ENCODE measurements around the gene ZBED5.

ZBED5 gene

DNA sequence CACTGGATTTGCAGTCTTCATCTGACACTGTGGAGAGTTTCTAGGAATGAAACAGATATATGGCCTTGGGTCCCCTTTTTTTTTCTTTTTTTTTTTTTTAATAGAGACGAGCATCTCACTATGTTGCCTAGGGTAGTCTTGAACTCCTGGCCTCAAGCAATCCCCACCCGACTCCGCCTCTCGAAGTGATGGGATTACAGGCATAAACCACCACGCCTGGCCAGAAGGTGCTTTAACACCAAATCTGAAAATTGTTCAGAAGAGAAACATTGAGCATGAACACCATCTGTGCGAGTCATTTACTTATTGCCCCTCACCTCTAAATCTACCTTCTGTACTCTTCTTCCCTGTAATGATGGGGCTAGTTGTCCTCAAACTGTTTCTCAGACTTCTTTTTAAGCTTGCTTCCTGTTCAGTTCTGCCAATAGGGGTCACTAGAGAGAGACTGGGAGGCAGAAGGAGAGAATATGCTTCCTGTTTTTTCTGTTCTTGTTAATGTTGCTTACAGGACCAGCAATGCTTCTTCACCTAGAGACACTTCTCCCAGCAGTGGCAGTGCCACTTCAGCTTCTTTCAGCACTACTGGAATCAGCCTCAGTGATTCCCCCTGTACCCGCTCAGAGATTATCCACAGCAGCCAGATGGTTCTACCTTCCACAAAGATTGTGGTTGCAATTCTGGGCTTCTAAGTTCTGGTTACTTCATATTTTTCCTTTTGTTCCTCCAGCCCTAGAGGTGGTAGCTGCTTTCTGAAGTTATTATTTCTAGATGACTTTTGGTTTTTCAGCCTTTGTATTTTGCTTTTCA, 20.8 kb upstream of the ZBED5 start:
- peak; percentile 67 for DNase-seq

DNA sequence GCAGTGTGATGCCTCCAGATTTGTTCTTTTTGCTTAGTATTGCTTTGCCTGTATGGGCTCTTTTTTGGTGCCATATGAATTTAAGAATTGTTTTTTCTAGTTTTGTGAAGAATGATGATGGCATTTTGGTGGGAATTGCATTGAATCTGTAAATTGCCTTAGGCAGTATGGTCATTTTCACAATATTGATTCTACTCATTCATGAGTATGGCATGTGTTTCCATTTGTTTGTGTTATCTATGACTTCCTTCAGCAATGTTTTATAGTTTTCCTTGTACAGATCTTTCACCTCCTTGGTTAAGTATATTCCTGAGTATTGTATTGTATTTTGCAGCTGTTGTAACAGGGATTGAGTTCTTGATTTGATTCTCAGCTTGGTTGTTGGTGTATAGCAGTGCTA, 18.3 kb upstream of the ZBED5 start:
- no peak for DNase-seq

DNA sequence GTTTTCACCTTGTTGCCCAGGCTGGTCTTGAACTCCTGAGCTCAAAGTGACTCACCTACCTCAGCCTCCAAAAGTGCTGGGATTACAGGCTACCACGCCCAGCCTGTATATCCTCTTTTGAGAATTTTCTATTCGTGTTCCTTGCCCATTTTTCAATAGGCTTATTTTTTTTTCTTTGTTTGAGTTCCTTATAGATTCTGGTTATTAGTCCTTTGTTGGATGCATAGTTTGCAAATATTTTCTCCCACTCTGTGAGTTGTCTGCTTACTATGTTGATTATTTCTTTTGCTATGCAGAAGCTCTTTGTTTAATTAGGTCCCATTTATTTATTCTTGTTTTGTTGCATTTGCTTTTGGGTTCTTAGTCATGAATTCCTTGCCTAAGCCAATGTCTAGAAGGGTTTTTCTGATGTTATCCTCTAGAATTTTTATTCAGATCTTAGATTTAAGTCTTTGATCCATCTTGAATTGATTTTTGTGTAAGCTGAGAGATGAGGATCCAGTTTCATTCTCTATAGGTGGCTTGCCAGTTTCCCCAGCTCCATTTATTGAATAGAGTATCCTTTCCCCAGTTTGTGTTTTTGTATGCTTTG, 17.7 kb upstream of the ZBED5 start:
- DNase-seq: no peak

DNA sequence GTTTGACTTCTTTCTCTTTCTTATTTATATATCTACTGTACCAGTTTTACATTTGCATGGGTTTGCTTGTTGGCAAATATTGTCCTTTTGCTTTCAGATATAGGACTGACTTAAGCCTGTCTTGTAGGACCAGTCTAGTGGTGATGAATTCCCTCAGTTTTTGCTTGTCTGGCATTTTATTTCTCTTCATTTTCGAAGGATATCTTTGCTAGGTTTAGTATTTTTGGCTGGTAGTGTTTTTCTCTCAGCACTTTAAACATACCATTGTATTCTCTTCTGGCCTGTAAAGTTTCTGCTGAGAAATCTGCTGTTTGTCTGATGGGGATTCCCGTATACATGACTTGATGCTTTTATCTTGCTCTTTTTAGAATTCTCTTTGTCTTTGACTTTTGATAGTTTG, 14.2 kb upstream of the ZBED5 start:
- no peak for DNase-seq

DNA sequence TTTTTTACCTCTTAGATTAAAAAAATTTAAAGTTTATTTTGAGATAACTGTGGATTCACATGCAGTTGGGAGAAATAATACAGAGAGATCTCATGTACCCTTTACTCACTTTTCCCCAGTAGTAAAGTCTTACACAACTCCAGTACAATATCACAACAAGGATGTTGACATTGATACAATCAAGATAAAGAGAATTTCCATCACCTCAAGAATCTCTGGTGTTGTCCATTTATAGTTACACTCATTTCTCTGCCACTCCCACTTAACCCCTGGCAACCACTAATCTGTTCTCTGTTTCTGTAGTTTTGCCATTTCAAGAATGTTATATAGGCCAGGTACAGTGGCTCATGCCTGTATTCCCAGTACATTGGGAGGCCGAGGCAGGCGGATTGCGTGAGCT, 10.5 kb upstream of the ZBED5 start:
- no peak for DNase-seq

DNA sequence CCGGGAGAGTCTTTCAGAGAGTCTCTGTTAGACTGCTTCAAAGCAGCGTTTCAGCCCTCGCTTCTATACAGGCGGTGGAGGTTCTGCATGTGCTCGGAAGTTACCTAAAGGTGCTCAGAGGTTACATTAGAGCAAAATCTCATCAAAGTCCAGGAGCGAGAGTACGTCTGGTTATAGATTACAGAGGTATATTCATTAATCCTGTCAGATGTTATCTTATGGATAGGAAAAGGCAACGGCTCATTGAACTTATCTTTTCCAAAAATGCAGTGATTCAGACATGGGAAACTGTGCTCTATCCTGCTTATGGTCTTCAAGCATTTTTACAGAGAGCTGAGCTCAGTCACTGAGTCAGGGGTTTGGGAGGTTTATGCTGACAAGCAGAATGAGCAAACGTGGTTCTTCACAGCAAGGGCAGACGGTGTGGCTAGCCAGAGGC, 9.1 kb upstream of the ZBED5 start:
- DNase-seq: no peak

DNA sequence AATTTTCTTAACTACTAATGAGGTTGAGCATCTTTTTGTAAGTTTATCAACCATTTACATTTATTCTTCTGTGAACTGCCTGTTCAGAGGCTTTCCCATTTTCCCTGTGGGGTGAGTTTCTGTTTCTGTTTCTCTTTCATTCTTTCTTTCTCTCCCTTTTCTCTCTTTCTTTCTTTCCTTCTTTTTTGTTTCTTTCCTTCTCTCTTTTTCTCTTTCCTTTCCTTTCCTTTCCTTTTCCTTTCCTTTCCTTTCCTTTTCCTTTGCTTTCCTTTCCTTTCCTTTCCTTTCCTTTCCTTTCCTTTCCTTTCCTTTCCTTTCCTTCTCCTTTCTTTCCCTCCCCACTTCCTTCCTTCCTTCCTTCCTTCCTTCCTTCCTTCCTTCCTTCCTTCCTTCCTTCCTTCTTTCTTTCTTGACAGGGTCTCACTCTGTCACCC, 8.0 kb upstream of the ZBED5 start:
- no peak for DNase-seq

DNA sequence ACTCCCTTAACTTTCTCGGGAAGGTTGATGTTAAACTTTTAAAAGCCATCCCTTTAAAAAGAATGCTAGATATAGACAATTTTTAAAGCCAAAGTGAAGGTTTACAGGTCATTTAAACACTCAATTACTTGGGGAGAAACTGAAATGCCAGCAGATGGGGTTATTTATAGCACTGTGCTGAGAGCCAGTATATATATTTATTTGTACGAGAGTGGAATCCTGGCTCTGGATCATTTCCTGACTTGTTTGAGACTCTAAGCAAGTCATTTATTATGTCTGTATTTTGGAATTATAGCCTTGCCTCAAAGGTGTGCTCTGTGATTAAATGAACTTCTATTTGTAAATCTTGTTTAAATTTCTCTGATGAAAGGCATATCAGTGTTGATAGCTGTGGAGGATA, 6.8 kb upstream of the ZBED5 start:
- DNase-seq: no peak

DNA sequence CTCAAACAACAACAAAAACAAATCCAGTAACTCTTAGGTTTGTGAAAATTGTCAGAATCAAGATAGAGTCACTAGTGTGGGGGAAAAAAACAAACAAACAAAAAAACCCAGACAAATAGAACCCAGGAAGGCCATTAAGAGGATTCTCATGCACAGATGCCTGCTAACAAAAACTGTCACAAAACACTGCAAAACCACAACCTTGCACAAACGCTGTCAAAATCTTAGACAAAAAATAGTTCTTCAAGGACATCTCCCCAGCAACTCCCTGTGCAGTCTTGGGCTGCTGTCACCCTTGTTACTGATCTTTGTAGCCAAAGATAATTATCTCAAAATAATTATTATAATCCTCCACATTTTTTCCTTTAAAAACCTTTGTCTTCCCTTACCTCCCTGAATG, 4.6 kb upstream of the ZBED5 start:
- DNase-seq: no peak

DNA sequence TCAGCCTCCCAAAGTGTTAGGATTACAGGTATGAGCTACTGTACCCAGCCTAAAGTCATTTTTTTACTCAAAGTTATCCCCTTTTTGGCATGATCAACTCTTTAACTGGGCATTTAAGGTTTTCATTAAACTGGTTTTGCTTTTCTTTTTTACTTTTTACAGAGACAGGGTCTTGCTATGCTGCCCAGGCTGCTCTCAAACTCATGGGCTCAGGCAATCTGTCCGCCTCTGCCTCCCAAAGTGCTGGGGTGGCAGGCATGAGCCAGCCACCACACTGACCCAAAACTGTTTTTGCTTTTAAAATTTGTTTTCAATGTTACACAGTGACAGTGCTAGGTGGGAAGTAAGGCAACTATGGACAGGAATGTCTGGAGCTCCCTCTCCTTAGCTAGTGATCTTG, 3.9 kb upstream of the ZBED5 start:
- no peak for DNase-seq

DNA sequence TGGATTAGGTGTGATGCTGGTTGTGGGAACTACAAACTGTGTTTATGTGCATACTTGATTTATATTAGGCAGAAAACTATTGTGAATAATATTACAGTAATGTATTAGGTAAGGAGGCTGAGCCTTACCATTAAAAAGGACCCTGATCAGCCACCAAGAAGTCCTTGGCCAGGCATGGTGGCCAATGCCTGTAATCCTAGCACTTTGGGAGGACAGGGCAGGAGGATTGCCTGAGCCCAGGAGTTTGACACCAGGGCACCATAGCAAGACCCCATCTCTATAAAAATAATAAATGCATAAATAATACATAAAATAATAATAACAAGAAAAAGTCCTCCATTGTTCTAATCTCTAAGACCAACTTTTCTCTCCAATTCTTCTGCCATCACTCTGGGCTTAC, 3.2 kb upstream of the ZBED5 start:
- DNase-seq: no peak

DNA sequence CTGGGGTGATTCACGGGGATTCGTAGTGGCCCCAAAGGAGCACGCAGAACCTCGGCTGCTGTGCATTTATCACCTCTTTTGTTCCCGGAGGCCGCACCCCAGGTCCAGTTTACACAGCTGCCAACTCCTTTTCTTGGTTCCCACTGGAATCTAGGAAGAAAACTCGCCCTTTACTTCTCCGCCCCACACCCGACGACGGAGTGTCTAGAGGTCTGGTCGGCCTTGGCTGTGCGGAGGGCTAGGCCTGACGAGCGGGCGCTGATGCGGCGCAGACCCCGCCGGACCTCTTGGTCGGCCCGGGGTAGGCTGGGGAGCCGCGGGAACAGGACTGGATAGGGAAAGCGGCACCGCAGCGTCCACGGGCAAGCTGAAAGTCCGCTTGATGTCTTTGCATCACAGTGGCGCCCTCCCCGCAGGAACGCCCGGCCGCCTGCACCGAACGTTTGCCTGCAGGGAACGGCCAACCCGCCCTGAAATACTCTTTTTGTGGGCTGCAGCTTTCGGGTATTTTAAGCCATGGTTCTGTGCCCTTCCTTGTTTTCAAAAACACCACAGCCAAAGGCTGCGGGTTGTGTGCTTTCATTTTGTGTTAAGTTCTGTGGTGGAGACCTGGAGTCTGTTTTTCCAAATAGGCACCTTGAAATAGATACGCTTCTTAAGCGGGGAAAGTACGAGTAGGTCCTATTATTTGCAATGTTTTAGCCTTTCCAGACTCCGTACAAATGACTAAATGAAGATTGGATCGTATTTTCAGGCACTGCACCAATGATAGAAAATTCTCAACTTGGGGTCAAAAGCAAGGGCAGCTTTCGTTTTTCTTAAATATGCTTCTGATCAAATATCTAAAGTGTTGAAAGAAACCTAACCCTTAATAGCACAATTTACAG, 829 bp upstream of the ZBED5 start:
- no peak for DNase-seq

DNA sequence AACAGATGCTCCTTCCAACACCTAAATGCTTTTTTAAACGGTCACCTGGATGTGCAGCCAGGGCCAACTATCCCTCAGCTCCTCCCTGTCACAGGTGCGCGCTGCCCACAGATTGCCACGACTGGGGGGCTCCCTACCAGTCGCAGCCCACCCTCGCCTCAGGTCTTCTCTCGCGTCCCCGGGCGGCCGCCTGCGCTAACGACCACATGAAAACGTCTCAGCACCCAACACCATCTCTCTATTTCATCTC, 469 bp downstream of the ZBED5 start:
- no peak for DNase-seq

DNA sequence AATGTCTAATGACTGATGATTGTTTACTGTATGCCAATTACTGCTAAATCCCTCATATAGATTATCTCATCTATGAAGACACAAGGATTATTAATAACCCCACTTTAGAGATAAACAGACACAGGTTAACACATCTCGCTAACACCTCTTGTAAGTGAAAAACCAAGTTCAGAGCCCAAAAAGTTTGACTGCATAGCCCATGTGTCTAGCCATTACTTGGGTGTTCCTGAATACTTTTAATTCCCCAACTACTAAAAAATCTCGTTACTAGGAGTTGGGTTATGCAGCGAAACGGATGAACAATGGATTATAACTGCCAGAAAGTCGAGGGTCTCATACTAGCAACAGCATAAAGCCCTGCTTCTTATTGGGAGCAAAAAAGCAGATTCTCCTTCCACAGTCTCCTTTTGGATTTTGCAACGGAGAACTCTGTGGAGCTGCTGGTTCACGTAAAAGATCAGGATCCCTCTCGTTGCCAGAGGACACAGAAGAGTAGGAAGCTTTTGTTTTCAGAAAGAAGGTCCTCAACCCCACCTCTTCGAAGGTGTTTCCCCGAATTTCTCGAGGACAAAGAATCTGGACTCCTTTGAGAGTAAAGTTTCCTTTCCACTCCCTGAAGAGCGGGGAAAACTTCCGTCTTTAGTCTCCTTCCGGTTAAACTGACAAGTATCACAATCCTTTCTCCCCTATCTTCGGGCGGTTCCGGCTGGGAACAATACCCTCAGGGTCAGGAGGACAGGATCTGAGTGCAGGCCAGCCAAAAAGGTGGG, 979 bp downstream of the ZBED5 start:
- DNase-seq: peak; percentile 90

DNA sequence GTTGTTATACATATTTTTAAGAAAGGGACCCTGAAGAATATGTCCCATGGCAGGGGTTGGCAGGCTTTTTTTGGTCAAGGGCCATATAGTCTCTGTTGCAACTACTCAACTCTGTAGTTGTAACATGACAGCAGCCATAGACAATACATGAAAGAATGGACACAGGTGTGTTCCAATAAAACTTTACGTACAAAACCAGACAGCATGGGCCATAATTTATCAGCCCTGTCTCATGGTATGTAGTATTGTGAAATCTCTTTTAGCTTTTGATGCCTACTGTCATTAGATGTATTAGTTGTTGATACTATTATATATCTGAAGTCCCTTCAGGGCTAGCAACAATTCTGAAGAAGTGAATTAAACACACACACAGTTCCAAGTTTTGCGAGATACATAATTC, 2.6 kb downstream of the ZBED5 start:
- DNase-seq: no peak

DNA sequence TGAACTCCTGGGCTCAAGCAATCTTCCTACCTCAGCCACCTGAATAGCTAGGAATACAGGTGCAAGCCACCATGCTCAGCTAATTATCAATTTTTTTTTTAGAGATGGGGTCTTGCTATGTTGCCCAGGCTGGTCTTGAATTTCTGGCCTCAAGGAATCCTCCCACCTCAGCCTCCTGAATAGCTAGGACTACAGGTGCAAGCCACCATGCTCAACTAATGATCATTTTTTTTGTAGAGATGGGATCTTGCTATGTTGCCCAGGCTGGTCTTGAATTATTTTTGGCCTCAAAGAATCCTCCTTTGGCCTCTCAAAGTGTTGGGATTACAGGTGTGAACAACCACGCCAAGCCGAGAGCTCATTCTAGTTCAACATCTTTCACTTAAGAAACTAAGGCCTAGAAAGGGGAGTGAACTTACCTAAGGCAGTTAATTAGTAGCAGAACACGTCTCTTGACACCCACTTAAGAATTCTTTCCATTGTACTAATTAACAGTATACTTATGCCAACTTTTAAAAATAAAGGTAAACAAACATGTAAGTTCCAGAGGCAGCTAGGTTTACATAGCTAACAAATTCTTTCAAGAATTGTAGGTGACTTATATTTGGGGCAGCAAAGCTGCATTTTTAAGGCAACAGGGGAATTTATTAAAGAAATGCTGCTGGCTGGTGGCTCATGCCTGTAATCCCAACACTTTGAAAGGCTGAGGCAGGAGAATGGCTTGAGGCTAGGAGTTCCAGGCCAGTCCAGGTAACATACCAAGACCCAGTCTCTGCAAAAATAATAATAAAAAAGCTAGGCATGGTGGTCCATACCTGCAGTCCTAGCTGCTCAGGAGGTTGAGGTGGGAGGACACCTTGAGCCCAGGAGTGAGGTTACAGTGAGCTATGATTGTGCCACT, 9.6 kb downstream of the ZBED5 start:
- DNase-seq: no peak

DNA sequence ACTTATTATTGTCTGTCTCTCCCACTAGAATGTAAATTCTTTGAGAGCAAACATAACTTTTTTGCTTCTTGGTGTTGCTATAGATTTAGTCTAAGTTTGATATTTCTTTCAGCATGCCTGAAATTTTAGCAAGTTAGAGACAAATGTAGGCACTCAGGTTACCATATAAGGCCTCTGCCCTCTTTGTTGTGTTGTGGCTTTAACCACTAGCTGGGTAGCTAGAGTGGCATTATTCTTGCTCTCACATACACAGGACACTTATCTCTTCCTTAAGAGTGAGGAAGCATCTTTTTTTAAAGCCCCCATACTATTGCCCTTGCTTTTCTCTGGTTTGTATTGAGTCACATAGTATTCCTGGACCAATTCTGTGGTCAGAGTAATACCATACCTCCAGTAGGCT, 11.2 kb downstream of the ZBED5 start:
- no peak for DNase-seq

DNA sequence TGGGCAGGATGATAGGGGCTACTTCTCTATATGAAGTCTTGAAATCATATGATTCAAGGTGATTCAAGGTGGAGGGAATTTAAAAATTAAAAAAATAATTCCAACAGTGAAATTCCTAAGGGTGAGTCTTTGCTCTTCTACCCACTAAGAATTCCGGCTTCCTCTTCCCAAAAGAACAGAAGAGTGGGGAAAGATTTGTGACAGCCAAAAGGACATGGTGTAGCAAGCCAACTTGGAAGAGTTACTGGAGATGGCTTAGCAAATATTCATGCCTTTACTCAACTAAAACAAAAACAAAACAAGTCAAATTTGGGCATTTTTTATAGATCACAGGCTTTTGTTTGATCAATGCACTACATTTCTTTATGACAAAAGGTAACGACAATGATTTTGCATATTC, 12.3 kb downstream of the ZBED5 start:
- DNase-seq: no peak

DNA sequence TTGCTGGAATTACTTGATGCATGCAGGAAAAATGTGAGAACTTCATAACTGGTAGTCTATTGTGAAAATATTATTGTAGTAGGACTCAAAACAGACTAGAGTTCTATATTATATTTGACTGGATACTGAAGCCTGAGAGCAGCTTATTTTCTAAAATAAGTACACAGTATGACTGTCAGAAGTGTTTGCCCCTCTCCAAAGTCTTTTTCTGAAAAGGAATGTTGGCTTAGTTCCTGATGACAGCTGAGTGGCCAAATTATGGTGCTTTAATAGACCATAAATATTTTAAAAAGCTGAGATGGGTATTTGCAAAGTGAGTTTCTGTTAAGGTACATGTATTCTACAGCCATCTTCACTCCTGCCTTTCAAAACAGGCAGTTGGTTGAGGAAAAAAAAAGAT, 13.1 kb downstream of the ZBED5 start:
- no peak for DNase-seq

DNA sequence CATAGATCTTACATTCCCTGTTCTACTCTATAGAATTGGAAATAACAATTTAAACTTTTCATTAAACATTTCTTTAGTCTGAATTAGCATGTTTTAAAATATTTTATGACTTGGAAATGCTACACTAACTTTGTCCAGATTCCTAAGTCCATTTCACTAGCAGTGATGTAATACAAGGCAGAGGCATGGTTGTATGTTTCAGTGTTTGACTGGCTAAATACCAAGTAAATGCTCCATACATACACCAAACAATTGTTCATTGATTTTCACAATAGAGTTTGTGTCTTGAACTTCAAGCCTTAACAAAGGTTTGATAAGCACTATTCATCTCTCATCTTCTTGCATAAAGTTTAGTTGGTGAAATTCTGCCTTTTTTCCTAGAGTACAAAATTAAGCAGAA, 13.5 kb downstream of the ZBED5 start:
- no peak for DNase-seq

DNA sequence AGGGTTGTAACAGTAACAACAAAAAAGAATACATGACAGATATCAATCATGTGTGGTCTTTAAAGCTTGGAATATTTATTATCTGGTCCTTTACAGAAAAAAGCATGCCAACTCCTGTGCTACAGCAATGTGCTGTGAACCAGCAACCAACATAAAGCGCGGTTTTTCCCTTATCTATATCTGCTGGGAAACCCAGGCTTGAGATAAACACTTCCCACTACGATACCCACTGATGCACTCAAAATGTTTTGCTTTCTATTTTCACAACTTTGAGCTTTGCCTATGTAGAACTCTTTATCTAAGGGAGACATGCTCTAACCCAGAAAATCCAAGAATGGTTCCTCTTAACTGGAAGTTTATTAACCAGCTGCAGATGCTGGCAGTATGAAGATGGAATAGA, 19.0 kb downstream of the ZBED5 start:
- DNase-seq: no peak

DNA sequence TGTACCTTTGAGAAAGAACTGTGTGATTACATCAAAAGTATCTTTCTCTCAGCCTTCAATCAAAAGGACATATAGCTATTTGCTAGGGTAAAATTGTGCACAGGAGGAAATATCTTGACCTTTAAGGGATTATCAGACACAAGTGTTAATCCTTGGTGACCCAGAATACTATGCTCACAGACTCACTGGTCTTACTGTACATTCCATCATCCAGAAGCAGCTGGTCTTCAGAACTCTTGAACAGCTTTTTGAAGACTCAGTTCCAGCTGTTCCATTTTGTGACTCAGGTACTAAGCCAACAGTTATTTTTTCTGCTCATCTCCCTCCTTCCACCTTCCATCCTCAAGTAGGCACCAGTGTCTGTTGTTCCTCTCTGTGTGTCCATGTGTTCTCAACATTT, 19.8 kb downstream of the ZBED5 start:
- DNase-seq: no peak
